DND-41 (cell line): ENCODE data around the gene TNPO3.
"Not testable (repeated sequence)": the region's sequence is repeated elsewhere in the genome, so short reads cannot be mapped to it uniquely, and the experiment has no call there.

Source experiments
- EZH2 ChIP-seq: IDR thresholded peaks from 3 replicates; pipeline ENCODE4 v1.6.1; 2012; ENCODE audit warnings: borderline replicate concordance, low read depth, mild to moderate bottlenecking, moderate library complexity, low read length, inconsistent platforms; ENCODE audit not compliant: severe bottlenecking
- TF ChIP-seq, protein P1 (sequence below): IDR thresholded peaks from 2 replicates; pipeline ENCODE4 v1.5.1; 2012; ENCODE audit warnings: borderline replicate concordance, low read length, moderate library complexity, mild to moderate bottlenecking; ENCODE audit not compliant: poor library complexity, severe bottlenecking; ENCODE audit errors: extremely low read depth

- TF ChIP-seq, protein P1, sequence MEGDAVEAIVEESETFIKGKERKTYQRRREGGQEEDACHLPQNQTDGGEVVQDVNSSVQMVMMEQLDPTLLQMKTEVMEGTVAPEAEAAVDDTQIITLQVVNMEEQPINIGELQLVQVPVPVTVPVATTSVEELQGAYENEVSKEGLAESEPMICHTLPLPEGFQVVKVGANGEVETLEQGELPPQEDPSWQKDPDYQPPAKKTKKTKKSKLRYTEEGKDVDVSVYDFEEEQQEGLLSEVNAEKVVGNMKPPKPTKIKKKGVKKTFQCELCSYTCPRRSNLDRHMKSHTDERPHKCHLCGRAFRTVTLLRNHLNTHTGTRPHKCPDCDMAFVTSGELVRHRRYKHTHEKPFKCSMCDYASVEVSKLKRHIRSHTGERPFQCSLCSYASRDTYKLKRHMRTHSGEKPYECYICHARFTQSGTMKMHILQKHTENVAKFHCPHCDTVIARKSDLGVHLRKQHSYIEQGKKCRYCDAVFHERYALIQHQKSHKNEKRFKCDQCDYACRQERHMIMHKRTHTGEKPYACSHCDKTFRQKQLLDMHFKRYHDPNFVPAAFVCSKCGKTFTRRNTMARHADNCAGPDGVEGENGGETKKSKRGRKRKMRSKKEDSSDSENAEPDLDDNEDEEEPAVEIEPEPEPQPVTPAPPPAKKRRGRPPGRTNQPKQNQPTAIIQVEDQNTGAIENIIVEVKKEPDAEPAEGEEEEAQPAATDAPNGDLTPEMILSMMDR = not testable (repeated sequence)
- not testable (repeated sequence) for TF ChIP-seq EZH2
These were observed 3.5 kb downstream of the TNPO3 start for GRCh38 chr7:129051459-129051858.
